ENCODE data around the gene GPSM3. TPM values are rescaled to one million over a fixed set of nuclear protein-coding genes. Genes with fewer than 3 reads are reported as not detected.
"Not testable (repeated sequence)": the region's sequence is repeated elsewhere in the genome, so short reads cannot be mapped to it uniquely, and the experiment has no call there.

Gene GPSM3
- 10 to 100 TPM in 2 of 10 donors, 1 to 10 TPM in 8; 5.0 to 17.7 (median 7.4) TPM for polyA plus RNA-seq (ENCODE audit: insufficient read length in 10 of 10)
- long read RNA-seq, donor 1, result 0 reads
- long read RNA-seq, donor 2, result 0 reads
- long read RNA-seq, donor 3, result 0 reads
- long read RNA-seq, donor 4, partial matches to known transcripts, result 0 of 1 reads
- long read RNA-seq, donor 4, other reads (novel, unspliced or antisense), result 0 of 1 reads
- long read RNA-seq, donor 5, partial matches to known transcripts, result 0 of 5 reads
- long read RNA-seq, donor 5, other reads (novel, unspliced or antisense), result 0 of 5 reads
- long read RNA-seq, donor 6, partial matches to known transcripts, result 0 of 4 reads
- long read RNA-seq, donor 6, other reads (novel, unspliced or antisense), result 0 of 4 reads
- long read RNA-seq, donor 7, partial matches to known transcripts, result 0 of 2 reads
- long read RNA-seq, donor 7, other reads (novel, unspliced or antisense), result 0 of 2 reads
- long read RNA-seq, donor 8, result 0 reads
- long read RNA-seq, donor 9, result 0 reads

- peak in 1 of 3 donors; percentile 64 for DNase-seq
Measured at GRCh38 chr6:32192608-32193039, at the start of gene GPSM3. TSS of gene GPSM3 (minus strand) at chr6:32192643. CDS start at chr6:32192513, 130 bp downstream.

- no peak for DNase-seq
Measured at GRCh38 chr6:32240686-32241085, 48.2 kb upstream of the GPSM3 start.

- no peak for DNase-seq
Measured at GRCh38 chr6:32239462-32239861, 47.0 kb upstream of the GPSM3 start.

- no peak for DNase-seq
Measured at GRCh38 chr6:32234934-32235333, 42.5 kb upstream of the GPSM3 start.

GRCh38 chr6:32226434-32226833, 34.0 kb upstream of the GPSM3 start:
- DNase-seq, result no peak

- no peak for DNase-seq
Measured at GRCh38 chr6:32224696-32225095, 32.3 kb upstream of the GPSM3 start.

- no peak for DNase-seq
Measured at GRCh38 chr6:32223258-32224235, 31.1 kb upstream of the GPSM3 start, which contains the start of gene NOTCH4. TSS of gene NOTCH4 (minus strand) at chr6:32224067. CDS start at chr6:32223928, 139 bp downstream.

GRCh38 chr6:32222333-32223230, 30.1 kb upstream of the GPSM3 start:
- no peak for DNase-seq

GRCh38 chr6:32220021-32220420, 27.6 kb upstream of the GPSM3 start:
- DNase-seq, result no peak

GRCh38 chr6:32218167-32218566, 25.7 kb upstream of the GPSM3 start:
- no peak for DNase-seq

- DNase-seq, result no peak
Measured at GRCh38 chr6:32216998-32217397, 24.6 kb upstream of the GPSM3 start.

GRCh38 chr6:32216285-32216684, 23.8 kb upstream of the GPSM3 start:
- no peak for DNase-seq

GRCh38 chr6:32215617-32216016, 23.2 kb upstream of the GPSM3 start:
- DNase-seq, result no peak

- DNase-seq, result no peak
Measured at GRCh38 chr6:32214126-32214525, 21.7 kb upstream of the GPSM3 start.

GRCh38 chr6:32213649-32214048, 21.2 kb upstream of the GPSM3 start:
- no peak for DNase-seq

- no peak for DNase-seq
Measured at GRCh38 chr6:32212076-32212760, 19.8 kb upstream of the GPSM3 start.

GRCh38 chr6:32211432-32211831, 19.0 kb upstream of the GPSM3 start:
- not testable (repeated sequence) for DNase-seq

- no peak for DNase-seq
Measured at GRCh38 chr6:32210191-32210601, 17.8 kb upstream of the GPSM3 start.

- no peak for DNase-seq
Measured at GRCh38 chr6:32208996-32209395, 16.6 kb upstream of the GPSM3 start.

GRCh38 chr6:32204268-32204715, 11.8 kb upstream of the GPSM3 start:
- DNase-seq, result no peak

All from muscle of back (tissue), 13 donors.